ENCODE data around the gene ETNPPL.

- TF ChIP-seq CTCF (IDR thresholded peaks at IDR 0.05; ENCODE audit: low read depth, low read length) (no peak), EZH2phosphoT487 (IDR thresholded peaks at IDR 0.05; ENCODE audit: low read depth) (no peak)
Measured at GRCh38 chr4:108754327-108754726, 8.5 kb downstream of the ETNPPL start.

All from OCI-LY3 (cell line).